ENCODE data around the gene SMURF2.

- no peak for TF ChIP-seq ZFP3 (CRISPR knock-in tag; IDR thresholded peaks at IDR 0.05)
- TF ChIP-seq POU6F1 (CRISPR knock-in tag; IDR thresholded peaks at IDR 0.05; ENCODE audit: borderline replicate concordance, low read depth): no peak
- no peak for TF ChIP-seq ZNF8 (CRISPR knock-in tag; IDR thresholded peaks at IDR 0.05)
- TF ChIP-seq BACH2 (CRISPR knock-in tag; IDR thresholded peaks at IDR 0.05; ENCODE audit: borderline replicate concordance): no peak
- TF ChIP-seq TOX (CRISPR knock-in tag; IDR thresholded peaks at IDR 0.05; ENCODE audit: borderline replicate concordance): no peak
- TF ChIP-seq ZFP30 (CRISPR knock-in tag; IDR thresholded peaks at IDR 0.05): no peak
- TF ChIP-seq ZC3H10 (CRISPR knock-in tag; IDR thresholded peaks at IDR 0.05): no peak
- TF ChIP-seq ZNF70 (CRISPR knock-in tag; IDR thresholded peaks at IDR 0.05): no peak
- no peak for TF ChIP-seq PATZ1 (CRISPR knock-in tag; IDR thresholded peaks at IDR 0.05; ENCODE audit: borderline replicate concordance)
- no peak for TF ChIP-seq ESRRG (CRISPR knock-in tag; IDR thresholded peaks at IDR 0.05)
- TF ChIP-seq ARNTL (CRISPR knock-in tag; IDR thresholded peaks at IDR 0.05; ENCODE audit: borderline replicate concordance, low read depth): no peak
- TF ChIP-seq TCF4 (CRISPR knock-in tag; IDR thresholded peaks at IDR 0.05; ENCODE audit: borderline replicate concordance): no peak
Measured at GRCh38 chr17:64632194-64632593, 29.9 kb downstream of the SMURF2 start.
